Dedifferentiated amniotic fluid mesenchymal stem cell (primary cell): ENCODE measurements around the gene MAB21L4.
"Not testable (repeated sequence)": the region's sequence is repeated elsewhere in the genome, so short reads cannot be mapped to it uniquely, and the experiment has no call there.

Experiments
- DNase-seq: peaks from one replicate; pipeline ENCODE4 v3.0.0-alpha.2; 2016; ENCODE audit errors: extremely low spot score

The MAB21L4 gene

DNA sequence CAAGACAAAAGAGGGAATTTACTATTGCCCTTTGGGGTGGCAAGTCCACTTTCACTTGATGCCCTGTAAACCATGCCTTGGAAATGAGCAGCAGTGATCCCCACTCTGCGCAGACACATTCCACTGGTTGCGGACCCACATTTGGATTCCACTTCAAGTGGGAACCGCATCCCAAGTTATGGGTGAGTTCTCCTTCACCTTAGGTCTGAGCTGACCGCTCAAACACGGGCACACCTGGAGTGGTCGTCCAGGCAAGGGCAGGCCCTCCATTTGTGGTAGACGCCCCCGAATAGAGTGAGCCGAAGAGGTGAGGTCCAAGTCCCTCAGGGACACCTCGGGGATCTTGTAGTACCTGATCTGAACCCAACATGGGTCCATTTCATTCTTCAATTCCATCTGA, 37.1 kb downstream of the MAB21L4 start:
- DNase-seq, result no peak

DNA sequence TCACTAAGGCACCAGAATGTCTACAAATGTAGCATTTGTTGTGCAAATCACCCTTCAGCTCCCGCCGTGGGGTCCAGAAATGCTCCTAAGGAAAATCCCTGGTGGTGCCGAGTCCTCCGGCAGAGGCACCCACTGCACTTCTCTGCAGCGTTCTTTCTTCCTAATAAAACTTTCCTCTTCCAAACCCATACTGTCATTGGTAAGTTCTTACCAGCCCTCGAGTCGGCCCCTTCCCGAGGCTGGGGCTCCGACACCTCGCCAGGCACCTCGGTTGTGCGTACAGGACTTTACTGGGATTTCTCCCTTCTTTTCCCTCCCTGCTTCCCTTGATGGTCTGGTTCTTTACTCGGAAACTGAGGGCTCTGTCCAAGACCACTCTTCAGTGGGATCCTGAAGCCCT, 37.6 kb downstream of the MAB21L4 start:
- no peak for DNase-seq

DNA sequence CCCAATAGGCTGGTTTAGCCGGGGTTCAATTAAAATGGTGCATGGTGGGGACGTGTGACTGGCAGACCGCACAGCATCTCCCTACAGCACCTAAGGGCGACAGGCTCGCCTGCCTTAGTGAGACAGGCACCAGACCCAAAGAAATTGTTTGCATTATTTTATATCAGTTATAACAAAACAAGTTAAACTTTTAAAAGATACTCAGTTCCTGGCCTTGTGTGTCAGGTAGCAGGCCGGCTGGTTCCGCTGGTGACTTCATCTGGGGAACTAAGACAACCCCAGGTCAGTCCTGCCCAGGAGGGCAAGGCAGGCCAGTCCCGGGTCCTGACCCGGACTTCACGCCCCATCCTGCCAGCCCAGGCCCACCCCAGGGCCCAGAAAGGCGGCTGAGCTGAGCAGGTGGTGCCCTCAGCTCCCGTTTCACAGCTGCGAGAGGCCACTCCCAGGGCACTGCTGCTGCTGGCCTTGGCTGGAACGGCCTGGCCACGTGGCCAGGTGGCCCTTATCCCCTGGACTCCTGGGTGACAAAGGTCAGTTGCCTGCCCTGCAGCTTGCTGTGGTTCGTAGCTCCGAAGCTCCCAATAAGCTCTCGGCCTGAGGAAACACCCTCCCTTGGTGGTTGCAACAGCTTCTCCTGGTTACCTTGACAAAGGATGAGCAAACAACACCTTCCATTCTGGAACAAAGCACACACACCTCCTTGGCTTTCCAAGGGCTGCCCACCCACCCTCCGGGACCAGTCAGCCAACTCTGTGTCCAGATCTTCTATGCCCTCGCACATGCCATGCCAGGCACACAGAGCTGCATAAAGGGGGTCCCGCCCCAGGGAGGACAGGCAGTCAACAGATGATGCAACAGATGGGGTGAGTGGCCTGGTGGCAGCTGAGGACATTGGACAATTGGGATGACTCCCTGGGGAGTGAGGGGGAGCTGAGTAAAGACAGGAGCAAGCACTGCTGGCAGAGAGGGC, 38.6 kb downstream of the MAB21L4 start:
- no peak for DNase-seq

DNA sequence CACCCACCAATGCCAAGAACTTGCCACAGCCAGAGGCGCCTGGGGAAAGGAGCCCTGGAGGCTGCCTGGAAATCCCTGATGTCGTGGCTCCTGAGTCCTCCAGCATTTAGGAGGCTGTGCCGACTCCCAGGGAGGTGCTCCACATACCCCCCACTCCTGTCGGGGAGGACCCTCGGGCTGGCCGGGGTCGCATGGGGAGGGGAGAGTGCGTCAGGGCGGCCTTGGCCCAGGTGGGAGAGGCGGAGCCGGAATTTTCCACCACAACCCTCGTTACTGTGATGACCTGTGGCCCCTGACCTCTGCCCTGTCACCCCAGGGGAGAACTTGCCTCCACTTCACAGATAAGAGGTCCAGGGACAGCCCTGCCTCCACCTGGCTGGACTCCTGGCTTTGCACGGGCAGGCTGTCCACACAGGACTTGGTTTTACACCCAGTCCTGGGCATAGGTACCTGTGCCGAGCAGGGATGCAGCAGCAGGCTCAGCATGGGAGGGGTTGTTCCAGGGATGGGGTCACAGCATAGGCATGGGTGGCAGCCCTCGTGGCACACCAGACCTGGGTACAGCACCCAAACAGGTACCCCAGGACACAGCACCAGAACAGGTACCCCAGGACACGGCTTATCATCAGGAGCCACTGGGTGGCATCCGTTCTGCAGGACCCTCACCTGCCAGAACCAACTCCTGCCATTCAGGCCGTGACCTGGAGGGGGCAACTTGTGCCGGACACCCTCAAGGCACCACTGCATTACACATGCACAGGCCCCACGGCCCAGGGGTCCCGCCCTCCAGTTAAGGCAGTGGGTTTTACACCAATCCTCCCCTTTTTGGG, 39.6 kb downstream of the MAB21L4 start:
- DNase-seq, result no peak

DNA sequence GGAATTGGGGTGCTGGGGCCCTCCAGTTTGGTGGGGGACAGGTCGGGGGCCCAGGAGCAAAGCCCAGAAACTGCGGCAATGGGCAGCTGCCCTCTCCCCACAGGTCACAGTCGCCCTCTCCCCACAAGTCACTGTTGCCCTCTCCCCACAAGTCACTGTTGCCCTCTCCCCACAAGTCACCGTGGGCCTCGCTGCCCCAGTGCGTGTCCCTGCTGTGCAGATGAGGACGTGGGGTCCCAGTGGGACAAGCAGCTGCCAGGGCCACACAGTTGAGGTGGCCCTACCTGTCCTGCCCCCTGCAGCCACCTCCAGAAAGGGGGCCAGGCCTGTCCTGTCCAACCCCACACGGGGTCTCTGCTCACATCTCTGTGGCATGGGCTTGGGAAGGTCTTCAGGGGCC, 40.3 kb downstream of the MAB21L4 start:
- no peak for DNase-seq

DNA sequence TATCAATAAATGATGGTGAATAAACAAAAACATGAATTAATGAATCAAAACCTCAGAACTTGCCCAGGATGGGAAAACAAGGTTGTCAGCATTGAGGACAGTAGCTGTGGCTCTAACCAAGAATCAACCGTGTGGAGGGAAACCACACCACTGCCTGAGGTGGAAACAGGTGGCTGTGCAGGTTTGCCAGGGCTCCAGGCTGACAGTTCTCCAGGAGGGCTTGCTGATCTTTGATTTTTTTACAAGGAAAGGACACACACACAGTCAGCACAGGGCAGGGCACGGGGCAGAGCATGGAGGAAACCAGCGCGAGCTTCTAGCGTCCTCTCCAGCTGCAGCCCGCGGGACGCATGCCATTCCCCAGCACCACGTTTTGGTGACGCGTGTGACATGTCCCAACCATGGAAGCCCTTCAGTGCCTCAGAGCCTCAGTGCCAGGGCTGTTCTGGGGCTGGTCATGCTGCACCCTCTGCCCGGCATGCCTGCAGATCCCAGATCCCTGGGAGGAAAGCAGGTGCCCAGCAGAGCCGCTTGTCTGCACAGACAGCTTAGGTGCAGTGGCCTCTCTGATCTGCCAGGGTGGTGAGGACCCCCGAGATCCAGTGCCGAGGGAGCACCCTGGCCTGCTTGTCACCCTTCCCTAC, 43.2 kb downstream of the MAB21L4 start:
- DNase-seq, result no peak

DNA sequence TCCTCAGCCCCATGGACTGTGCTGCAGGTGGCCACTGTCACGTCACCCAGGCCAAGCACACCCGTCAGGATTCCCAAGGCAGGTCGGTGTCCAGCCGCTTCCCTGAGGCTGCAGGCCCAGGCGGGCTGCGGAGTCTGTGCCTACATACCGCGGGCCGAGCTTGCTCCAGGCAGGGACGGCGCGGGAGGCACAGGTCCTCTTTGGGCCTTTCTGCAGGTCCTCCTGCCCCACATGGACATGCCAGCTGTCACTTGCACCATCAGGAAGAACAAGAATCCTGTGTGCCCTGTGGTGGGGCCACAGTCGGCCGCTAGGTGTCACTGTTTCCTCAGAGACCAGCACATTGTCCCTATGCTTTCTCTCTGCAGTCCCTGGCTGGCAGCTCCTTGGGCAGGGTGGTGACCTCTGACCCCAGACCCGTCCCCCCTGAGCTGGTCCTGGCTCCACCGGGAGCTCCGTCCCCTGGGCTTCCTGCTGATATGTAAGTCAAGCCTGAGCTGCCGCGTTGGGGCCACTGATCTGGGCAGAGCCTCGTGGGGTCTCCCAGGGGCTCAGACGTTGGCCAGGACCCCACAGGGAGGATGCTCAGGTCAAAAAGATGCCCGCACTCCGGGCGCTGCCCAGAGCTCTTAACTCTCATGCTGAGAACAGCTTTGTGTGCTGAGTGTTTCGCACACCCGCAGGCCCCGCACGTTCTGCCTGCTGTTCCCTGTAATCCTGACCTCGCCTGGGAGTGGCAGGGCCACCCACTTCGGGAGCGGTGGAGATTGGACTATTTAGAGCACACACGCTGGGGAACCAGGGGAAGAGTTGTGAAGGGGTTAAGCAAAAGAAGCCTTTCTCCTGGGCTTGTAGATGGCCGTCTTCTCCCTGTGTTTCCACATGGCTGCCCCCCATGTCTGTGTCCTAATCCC, 44.6 kb downstream of the MAB21L4 start:
- peak; percentile 77 for DNase-seq

DNA sequence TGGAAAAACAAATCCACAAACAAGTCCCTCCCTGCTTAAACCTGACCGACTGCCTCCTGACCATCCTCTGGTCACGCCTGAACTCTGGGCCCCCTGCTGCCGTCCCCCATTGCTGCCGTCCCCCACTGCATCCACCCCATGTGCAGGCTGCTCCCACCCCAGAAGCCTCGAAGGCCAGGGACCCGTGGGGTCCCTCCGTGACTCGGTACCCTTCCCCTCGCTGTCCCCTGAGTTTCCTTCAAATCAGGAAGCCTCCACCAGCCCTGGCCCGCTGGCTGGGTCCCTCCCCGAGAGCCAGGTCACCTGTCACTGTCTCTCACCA, 45.2 kb downstream of the MAB21L4 start:
- no peak for DNase-seq

DNA sequence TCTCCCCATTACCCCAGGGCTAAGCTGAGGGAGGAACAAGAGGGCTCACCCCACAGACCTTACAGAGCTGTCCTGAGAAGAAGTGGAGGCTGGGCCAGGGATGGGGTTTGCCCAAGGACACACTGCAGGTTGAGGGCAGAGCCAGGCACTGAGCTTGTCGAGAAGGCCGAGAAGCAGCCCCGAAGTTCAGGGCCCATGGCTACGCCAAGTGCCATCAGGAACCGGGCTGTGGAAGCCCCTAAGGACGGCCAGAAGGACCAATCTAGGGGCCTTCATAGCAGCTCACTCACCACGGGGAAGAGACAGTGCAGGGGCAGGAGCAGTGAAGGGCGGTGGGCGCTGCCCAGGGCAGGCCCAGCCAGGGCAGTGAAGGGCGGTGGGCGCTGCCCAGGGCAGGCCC, 45.9 kb downstream of the MAB21L4 start:
- no peak for DNase-seq

DNA sequence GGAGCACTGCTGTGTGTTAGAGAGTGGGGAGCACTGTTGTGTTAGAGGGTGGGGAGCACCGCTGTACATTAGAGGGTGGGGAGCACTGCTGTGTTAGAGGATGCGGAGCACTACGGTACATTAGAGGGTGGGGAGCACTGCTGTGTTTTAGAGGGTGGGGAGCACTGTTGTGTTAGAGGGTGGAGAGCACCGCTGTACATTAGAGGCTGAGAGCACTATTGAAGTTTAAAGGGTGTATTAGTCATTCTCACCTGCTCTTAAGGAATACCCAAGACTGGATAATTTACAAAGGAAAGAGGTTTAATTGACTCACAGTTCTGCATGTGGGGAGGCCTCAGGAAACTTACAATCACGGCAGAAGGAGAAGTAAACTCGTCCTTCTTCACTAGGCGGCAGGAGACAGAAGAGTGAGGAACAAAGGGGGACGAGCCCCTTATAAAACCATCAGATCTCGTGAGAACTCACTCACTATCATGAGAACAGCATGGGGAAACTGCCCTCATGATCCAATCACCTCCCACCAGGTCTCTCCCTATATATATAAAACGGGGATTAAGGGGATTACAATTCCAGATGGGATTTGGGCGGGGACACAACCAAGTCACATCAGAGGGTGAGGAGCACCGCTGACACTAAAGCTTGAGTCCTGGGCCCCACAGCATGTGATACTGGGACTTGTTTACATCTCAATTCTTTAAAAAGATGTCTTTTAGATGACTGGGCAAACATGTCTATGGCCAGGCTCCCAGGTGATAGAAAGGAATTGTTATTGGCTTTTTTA, 46.9 kb downstream of the MAB21L4 start:
- DNase-seq, result no peak

DNA sequence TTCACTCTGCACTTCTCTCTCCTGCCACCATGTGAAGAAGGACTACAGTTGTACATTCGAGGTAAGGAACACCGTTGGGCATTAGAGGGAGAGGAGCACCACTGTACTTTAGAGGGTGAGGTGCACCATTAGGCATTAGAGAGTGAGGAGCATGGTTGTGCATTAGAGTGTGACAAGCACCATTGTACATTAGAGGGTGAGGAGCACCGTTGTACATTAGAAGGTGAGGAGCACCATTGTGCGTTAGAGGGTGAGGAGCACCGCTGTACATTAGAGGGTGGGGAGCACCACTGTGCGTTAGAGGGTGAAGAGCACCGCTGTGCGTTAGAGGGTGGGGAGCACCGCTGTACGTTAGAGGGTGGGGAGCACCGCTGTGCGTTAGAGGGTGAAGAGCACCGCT, 48.1 kb downstream of the MAB21L4 start:
- DNase-seq, result no peak

DNA sequence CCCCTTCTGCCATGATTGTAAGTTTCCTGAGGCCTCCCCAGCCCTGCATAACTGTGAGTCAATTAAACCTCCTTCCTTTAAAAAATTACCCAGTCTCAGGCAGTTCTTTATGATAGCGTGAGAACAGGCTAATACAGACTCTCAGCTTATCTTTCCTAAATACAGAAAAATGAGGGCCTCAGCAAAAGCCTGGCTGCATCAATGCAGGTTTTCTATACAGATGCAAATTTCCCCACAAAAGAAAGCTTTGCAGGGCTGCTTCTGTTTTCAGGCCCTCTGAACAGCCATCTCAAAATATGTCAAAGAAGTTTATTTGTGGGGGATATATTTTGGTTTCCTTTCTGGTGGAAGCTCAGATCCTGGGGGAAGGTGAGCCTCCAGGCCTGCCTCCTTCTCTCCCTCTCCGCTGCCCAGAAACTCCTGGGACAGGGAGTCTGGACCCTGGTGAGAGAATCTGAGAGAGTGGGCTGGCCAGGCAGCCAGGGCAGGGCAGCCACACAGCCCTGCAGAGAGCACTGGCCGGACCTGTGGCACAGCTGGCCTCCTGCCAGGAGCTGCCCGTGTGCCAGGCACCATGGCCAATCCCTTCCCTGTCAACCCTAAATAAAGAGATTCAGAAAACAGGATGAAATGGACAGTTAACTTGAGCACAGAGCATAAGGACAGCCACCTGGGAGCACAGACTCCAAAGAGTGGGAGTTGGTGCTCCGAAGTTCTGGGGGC, 48.9 kb downstream of the MAB21L4 start:
- no peak for DNase-seq

DNA sequence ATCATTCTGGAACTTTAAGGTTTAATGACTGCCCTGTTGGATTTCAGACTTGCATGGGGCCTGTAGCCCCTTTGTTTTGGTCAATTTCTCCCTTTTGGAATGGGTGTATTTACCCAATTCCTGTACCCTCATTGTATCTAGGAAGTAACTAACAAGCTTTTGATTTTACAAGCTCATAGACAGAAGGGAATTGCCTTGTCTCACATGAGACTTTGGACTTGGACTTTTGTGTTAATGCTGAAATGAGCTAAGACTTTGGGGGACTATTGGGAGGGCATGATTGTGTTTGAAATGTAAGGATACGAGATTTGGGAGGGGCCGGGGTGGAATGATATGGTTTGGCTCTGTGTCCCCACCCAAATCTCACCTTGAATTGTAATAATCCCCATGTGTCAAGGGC, 49.6 kb downstream of the MAB21L4 start:
- DNase-seq, result not testable (repeated sequence)

DNA sequence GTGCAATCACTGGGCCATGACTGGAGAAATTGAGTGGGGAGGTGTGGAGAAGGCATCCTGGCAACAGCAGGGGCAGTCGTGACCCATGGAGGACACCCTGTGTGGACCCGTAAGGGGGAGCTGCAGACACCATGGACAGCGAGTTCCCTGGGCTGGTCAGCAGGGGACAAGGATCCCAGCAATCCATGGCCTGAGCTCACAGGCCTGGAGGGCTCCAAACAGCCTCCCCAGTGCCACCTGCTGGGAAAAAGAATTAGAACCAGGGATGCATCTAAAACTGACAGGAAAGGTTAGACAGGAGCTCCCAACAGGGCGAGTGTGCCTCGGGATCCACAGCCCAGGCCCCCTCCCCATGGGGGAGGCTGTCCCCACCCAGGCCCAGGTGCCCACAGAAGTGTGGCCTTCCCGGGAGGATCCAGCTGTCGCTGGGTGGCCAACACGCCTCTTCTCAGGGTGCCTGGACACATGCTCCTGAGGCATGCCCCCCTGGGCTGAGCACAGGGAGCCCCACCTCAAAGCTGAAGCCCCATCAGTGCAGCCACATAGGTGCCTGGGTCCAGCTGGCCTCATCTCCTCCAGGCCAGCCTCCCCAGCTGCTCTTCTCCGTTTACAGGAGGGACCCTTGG, 55.4 kb downstream of the MAB21L4 start:
- DNase-seq, result peak; percentile 66

DNA sequence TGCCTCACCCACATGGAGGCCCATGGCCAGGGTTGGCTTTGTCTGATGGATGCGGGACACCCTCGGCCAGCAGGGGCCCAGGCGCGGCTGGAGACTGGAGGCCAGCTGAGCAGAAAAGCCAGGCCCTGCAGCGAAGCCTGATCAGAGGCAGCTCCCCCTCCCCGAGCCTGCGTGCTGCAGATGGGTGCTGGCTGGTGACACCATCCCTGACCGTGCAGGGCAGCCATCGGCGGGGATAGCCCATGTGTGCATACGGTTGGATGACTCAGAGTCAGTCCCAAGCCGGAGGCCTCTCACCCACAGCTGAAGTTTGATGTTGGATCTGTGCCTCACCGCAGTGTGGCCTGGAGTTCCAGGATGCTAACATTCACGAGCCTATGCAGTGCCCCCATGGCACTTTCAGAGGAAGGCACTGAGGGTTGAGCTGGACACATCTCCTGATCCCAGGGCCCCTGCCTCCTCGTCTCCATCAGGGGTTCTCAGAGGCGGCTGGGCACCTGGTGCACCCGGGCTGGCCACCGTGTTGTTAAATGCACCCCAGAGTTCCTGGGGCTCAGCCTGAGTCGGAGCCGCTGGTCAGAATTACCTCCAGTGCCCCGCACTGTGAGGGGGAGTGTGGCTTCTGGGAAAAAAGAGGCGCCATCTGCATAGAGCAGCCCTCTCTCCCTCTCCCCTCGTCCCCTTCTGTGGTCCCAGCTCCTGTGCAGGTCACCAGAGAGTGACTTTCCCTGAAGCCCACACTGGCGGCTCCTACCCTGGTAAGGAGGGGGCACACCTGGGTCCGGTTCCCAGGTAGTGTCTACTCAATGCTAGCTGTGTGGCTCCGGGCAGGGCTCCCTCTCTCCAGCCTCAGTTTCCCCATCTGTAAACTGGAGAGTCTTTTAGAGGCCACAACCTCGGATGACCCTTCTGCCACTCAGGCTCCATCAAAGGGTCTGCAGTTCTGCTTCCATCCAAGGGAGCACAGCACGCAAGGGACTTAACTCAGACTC, 56.5 kb downstream of the MAB21L4 start:
- no peak for DNase-seq

DNA sequence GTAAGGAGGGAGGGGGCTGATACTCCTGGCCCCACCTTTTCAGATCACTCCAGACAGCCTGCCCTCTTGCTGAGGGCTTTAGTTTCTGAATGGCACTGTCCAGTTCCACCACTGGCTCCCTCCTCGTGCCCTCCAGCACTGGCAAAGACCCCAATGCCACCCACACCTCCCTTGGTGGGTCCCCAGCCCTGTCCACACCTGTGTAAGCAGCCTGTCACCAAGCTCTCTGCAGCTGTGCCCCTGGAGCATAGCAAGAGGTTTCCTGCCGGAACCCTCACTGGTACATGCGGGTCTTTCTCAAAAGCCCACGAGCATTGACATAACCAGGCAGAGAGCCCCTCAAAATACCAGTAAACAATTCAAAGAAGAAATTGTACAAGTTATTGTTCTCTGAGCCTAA, 58.3 kb downstream of the MAB21L4 start:
- DNase-seq, result no peak

DNA sequence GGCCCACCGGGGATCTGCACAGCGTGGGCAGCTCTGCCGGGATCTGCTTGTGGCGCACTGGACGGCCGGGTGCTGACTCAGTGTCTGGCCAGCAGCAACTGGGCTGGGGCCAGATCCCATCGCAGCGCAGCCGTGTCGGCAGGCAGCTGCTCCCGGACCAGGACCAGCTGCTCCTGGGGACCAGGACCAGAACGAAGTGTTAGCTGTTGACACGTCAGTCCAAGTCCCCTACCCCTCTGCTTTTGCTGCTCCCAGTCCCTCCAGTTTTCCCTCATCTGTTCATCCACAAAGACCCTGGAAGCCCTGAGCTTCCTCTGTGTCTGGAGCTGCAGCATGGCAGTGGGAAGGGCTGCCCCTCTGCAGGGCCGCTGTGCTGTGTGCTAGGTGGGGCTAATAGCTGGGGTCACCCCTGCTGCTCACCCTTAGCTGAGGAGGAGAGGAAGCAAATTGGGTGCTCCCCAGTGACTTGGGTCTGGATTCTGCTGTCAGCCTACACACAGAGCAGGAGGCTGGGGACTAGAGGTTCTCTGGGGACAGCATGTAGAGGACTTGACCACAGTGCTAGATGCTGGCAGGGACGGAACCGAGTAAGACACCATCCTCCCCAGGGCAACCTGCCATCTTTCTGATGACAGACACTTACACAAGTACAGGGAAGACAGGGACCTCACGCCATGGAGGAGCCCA, 59.0 kb downstream of the MAB21L4 start:
- DNase-seq, result peak; percentile 17
